IPS-11a (cell line): ENCODE data around the gene NT5C1B.

Experiments used
- H3K4me3 ChIP-seq: one replicate; pipeline ENCODE4 v1.5.1; 2013; ENCODE audit warnings: low read depth, low read length, control low read depth

Gene NT5C1B

DNA sequence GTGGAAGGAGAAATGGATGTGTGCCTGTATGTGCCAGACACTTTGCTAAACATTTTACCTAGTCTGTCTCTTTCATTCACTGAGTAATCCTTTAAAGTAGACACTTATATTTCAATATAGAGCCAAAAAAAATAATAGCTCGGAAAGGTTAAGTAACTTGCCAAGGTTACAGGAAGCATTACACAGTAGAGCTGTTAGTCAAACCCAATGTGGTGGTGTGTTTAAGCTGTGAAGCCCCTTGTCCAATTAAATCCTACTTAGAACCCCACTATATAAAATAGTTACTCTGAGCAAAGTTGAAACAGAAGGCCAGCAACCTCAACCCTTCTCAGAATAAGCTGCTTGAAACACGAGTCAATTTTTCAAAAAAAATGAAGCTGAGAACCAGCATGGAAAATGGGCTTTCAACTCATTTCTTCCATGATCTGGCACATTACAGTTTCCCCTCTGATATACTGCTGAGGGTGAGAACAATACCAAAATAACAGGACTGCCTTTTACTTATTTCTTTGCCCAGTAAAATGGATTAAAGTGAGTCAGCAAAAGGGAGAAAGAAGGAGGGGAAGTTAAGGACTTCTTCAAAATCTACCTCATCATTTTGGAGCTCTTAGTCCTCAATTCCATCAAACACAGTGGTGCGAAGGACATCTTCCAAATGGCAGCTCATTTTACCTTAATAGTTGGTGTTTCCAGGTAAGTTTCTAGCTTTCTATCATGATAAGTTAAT lies 36.9 kb downstream of the NT5C1B start:
- no peak overlapping the region for H3K4me3 ChIP-seq

DNA sequence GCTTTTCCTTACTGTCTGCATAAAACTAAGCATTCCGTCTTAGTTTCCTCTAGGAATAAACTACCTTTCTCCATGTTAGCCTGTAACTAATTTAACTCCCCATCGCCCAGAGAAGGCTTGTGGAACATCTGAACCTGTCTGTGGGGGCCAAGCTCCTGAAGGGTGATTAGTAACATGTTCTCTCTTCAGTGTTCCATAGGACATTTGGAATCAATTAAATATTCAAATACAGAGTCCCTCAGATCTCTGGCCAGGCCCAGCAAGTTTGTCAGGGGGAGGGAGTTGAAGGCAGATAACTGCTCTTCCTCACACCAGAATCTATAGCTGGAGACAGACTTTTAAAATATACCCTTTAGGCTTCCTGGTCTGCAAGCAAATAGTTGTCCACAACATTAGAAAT lies 37.7 kb downstream of the NT5C1B start:
- H3K4me3 ChIP-seq: no peak overlapping the region

GRCh38 chr2:18551169-18551568 lies 38.2 kb downstream of the NT5C1B start:
- no peak overlapping the region for H3K4me3 ChIP-seq

DNA sequence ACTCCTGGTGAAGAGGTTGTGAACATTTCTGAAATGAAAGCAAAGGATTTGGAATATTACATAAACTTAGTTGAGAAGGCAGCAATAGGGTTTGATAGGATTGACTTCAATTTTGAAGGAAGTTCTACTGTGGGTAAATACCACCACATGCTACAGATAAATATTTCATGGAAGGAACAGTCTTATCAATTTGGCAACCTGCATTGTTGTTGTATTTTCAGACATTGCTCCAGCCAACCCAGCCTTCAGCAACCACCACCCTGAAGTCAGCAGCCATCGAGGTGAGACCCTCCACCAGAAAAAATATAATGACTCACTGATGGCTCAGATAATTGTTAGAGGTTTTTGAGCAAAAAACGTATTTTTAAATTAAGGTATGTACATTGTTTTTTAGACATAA lies 38.9 kb downstream of the NT5C1B start:
- no peak overlapping the region for H3K4me3 ChIP-seq

DNA sequence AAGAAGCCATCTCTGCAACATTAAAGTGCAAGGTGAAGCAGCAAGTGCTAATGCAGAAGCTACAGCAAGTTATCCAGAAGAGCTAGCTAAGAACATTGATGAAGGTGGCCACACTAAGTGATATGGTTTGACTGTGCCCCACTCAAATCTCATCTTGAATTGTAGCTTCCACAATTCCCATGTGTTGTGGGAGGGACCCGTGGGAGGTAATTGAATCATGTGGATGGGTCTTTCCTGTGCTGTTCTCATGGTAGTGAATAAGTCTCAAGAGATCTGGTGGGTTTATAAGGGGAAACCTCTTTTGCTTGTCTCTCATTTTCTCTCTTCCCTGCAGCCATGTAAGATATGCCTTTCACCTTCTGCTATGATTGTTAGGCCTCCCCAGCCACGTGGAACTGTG lies 40.3 kb downstream of the NT5C1B start:
- H3K4me3 ChIP-seq: no peak overlapping the region

- H3K4me3 ChIP-seq: no peak overlapping the region
These were observed 40.7 kb downstream of the NT5C1B start for GRCh38 chr2:18548621-18549020.

GRCh38 chr2:18546567-18546966 lies 42.8 kb downstream of the NT5C1B start:
- H3K4me3 ChIP-seq: no peak overlapping the region

GRCh38 chr2:18545384-18545783 lies 44.0 kb downstream of the NT5C1B start:
- no peak overlapping the region for H3K4me3 ChIP-seq

DNA sequence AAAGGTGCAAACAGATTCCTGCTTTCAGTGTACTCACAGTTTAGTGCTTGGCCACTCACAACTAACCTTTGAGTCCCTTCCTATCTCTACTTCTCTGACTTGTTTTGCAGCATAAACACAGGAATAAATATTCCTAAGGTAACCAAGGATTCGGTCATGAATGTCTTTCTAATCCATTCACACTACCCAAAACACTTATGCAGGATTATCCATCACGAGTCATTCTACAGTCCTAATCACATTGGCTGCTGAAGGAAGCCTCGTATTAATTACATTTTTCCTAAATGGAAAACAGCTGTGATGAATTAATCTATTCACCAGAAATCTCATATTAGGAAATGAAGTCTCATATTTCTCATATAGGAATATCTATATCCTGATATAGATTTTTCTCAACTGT lies 45.2 kb downstream of the NT5C1B start:
- no peak overlapping the region for H3K4me3 ChIP-seq

DNA sequence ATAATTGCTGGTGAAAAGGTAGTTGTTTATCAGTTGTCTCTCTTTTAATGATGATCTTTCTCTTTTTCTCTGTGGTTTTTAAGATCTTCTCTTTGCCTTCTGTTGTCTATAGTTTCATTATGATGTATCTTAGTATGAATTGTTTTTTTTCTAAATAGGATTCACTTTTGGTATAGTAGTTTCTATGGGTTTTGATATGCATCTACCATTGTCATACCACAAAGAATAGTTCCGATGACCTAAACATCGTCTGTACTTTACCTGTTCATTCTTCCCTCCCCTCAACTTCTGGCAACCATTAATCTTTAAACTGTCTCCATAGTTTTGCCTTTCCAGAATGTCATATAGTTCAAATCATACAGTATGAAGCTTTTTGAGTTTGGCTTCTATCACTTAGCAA lies 48.5 kb downstream of the NT5C1B start:
- no peak overlapping the region for H3K4me3 ChIP-seq

GRCh38 chr2:18536697-18537096 lies 52.7 kb downstream of the NT5C1B start:
- H3K4me3 ChIP-seq: no peak overlapping the region

DNA sequence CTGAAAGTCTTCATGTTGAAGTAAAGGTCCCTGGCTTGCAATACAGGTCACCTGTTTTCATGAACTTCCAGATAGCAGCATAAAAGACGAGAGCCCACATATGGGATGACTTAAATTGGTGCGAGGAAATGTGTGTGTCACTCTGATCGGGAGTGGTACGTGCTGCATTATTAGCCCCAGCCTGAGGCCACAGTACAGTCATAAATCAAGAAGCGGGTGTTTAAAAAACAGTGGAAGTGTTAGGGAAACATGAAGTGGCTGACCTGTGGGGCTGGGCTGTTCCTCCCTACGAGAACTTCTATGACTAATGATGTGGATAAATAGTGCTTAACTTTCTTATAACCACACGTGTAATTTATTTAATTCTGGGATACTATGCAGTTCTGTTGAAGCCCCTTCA lies 53.3 kb downstream of the NT5C1B start:
- no peak overlapping the region for H3K4me3 ChIP-seq

- H3K4me3 ChIP-seq: no peak overlapping the region
These were observed 58.2 kb downstream of the NT5C1B start for GRCh38 chr2:18531194-18531593.

DNA sequence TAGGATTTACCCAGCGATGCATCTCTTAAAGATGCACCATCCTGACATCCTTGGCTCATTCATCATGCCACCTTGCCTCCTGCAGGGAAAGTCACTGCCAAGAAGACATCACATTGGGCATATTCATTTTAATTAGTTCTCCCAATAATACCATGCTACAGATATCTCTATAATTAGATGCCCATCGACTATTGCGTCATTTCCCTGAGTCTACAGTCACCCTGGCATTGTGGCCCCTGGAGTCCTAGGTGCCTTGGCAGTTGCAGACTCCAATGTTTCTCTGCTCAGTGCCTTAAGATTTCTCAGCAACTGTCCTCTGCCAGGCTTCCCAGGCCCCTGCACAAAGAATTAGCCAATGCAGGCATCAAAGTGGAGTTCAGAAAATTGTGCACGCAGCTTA lies 61.5 kb downstream of the NT5C1B start:
- no peak overlapping the region for H3K4me3 ChIP-seq

GRCh38 chr2:18527326-18527725 lies 62.0 kb downstream of the NT5C1B start:
- H3K4me3 ChIP-seq: no peak overlapping the region

DNA sequence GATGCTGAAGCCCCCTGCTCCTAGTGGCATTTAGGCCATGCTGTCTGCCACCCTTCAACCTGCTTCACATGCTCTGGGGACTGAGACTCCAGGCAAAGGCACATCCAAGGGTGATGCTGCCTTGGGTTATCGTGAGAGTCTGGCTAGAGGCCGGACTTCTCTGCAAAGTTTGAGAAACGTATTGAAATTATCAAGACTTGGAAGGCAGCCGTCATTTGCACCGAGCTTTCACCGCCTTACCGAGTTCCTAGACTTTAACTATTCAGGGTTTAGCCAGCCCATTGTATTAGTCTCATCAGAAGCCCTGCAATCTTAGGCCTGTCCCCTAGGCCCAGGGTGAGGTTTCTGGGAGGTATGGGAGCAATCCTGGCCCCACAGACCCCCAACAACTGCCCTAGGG lies 62.9 kb downstream of the NT5C1B start:
- H3K4me3 ChIP-seq: no peak overlapping the region

GRCh38 chr2:18525852-18526251 lies 63.5 kb downstream of the NT5C1B start:
- H3K4me3 ChIP-seq: no peak overlapping the region

- no peak overlapping the region for H3K4me3 ChIP-seq
These were observed 64.1 kb downstream of the NT5C1B start for GRCh38 chr2:18525236-18525635.

GRCh38 chr2:18522484-18523146 lies 66.8 kb downstream of the NT5C1B start:
- no peak overlapping the region for H3K4me3 ChIP-seq

DNA sequence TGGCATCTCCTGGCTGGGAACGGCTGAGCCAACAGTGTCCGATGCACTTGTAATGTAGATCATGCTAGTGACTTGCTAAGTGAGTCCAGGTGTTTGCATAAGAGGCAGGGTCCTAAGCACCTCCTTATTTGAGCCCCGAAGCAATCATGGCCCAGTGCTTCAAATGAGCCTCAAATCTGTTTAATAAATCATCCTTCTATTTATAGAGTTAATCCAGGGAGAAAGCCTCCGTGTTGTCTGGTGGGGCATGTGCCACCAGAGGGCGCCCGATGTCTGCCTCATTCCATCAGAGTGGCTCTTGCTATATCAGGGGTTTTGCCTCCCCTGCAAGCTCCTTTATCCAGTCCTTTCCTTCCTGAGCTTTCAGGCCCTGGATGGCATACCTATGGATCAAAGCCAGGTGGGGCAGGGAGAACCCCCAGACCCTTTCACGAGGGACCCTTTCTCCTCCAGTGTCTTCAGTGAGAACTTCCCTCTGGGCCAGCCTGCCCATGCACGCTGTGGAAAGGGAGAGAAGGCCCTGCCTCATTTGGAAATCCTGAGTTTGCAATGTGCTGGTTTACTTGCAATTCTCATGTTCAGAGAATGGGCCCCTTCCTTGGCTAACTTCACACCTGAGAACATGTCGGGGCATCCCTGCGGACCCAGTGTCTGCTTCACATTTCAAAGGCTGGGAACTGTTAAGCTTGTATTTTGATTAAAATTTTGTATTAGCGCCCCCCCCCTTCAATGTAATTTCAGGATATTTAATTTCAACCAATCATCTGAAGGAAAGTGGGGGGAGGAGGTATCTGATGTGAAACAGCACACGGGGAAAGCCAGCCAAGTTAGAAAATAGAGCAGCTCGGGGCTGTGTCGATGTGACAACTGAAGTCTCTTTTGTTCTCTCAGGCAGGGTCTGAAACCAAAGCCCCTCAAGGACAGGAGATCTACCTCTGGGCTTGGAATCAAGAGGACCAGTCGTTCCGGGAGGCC lies 68.6 kb downstream of the NT5C1B start:
- no peak overlapping the region for H3K4me3 ChIP-seq

DNA sequence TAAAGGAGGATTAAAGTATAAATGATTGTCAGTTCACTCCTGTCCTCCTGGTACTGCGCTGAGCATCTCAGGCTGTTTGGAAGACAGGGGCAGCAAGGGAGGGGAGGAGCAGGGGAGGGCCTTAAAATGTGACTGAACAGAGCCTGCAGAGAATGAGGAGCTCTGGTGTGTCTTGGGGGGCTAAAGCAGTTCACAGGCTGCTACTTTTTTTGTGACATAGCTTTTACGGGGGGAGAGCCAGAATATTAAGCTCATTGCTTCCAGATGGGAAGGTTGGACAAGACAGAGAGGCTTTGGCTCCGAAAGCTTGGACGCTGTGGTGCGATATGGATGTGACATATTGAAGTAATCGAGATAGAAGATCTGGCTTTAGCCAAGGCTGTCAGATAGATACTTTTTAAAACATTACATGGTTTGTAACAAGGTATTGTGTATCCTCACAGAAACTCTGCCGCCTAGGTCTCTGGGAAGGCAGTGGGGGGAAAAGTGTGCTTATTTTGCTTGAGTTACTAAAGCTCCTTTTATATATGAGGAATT lies 69.4 kb downstream of the NT5C1B start:
- no peak overlapping the region for H3K4me3 ChIP-seq
